Panc1 (cell line): Measurements from ENCODE around the gene PAK1. TPM values are rescaled to one million over a fixed set of nuclear protein-coding genes. Genes with fewer than 3 reads are reported as not detected.
"Not testable (repeated sequence)": the region's sequence is repeated elsewhere in the genome, so short reads cannot be mapped to it uniquely, and the experiment has no call there.

Experiments
- ATAC-seq: fragments of 200-7000 bp; cut with Tn5 transposase; 2 replicates; pipeline ENCODE4 v1.9.1; 2020; ENCODE audit warnings: mild to moderate bottlenecking, moderate library complexity
- BruUV-seq: library from RNA; stranded (reverse); fragments of 400-500 nt; replicated peaks from 2 replicates; lab custom pipeline; 2021; lab: Mats Ljungman, UMichigan
- CTCF ChIA-PET: fragments of 300-600 bp; sonication (Branson Sonifier 250); formaldehyde crosslinking; loops from one replicate; lab custom pipeline; 2022; ENCODE audit warnings: antibody characterized with exemption; lab: Charles Lee
- POLR2A ChIA-PET: fragments of 300-600 bp; sonication (Branson Sonifier 250); formaldehyde crosslinking; loops from one replicate; lab custom pipeline; 2022; ENCODE audit warnings: antibody characterized with exemption; lab: Charles Lee
- DNase-seq: peaks from one replicate; pipeline ENCODE4 v3.0.0-alpha.2; 2010; ENCODE audit warnings: low read depth, low spot score
- H3K27ac ChIP-seq: 2 replicates; pipeline ENCODE4 v1.5.1; 2011; ENCODE audit warnings: mild to moderate bottlenecking, low read length, inconsistent platforms
- H3K27me3 ChIP-seq: fragments of 200-500 bp; sonication (Bioruptor generic); 2 replicates; pipeline ENCODE4 v1.6.0; 2014; ENCODE audit warnings: low read length, inconsistent platforms; ENCODE audit not compliant: control insufficient read depth, insufficient read depth
- H3K36me3 ChIP-seq: fragments of 200-500 bp; sonication (Bioruptor generic); 2 replicates; pipeline ENCODE4 v1.5.1; 2014; ENCODE audit warnings: inconsistent platforms, mild to moderate bottlenecking, low read length, moderate library complexity; ENCODE audit not compliant: control insufficient read depth, insufficient read depth
- H3K4me1 ChIP-seq: 2 replicates; pipeline ENCODE4 v1.5.1; 2011; ENCODE audit warnings: inconsistent platforms, mild to moderate bottlenecking, low read length, moderate library complexity; ENCODE audit not compliant: control insufficient read depth, insufficient read depth
- H3K4me3 ChIP-seq, 2 experiments: 2 replicates each; pipeline ENCODE4 v1.5.1; 2011 to 2012; ENCODE audit warnings: low read depth in 2 of 2, low read length in 2 of 2, mild to moderate bottlenecking in 2 of 2, inconsistent platforms in 1 of 2, moderate library complexity in 1 of 2
- H3K9me3 ChIP-seq: fragments of 200-500 bp; sonication (Bioruptor generic); 2 replicates; pipeline ENCODE4 v1.5.1; 2014; ENCODE audit warnings: low read depth, mild to moderate bottlenecking, inconsistent platforms, low read length, moderate library complexity; ENCODE audit not compliant: control insufficient read depth, insufficient read depth
- POLR2AphosphoS5 ChIP-seq: IDR thresholded peaks from 2 replicates; pipeline ENCODE4 v1.6.1; 2012; ENCODE audit warnings: mild to moderate bottlenecking, low read depth, low read length, moderate library complexity
- SIN3A ChIP-seq: IDR thresholded peaks from 2 replicates; pipeline ENCODE4 v1.6.1; 2012; ENCODE audit warnings: low read depth, mild to moderate bottlenecking, low read length, moderate library complexity, borderline replicate concordance; ENCODE audit not compliant: insufficient read depth
- TCF7L2 ChIP-seq: IDR thresholded peaks from 2 replicates; pipeline ENCODE4 v1.6.1; 2011; ENCODE audit warnings: mild to moderate bottlenecking, low read depth, low read length, inconsistent platforms
- in situ Hi-C: cut with HindIII; loops from 2 replicates; pipeline ENCODE4 v1.10.0; 2016; ENCODE audit warnings: low sequenced_read_pairs, low pct_unique_long_range_greater_than_20kb
- intact Hi-C: fragments of 100-400 bp; cut with micrococcal nuclease; formaldehyde crosslinking; loops from one replicate; pipeline ENCODE4 v1.10.0; 2022; ENCODE audit not compliant: unreplicated experiment
- total RNA-seq: library from RNA; stranded (reverse); gene quantifications from one replicate; pipeline ENCODE4 v1.2.1, GENCODE V29; 2021; ENCODE audit not compliant: unreplicated experiment
- TF ChIP-seq, protein P1 (sequence below), 2 experiments: IDR thresholded peaks; 2 replicates each; pipeline ENCODE4 v1.6.1; 2011 to 2012; ENCODE audit warnings: low read depth in 2 of 2, control low read depth in 1 of 2, low read length in 1 of 2, mild to moderate bottlenecking in 1 of 2, moderate library complexity in 1 of 2; ENCODE audit not compliant: insufficient read depth in 1 of 2
- TF ChIP-seq, protein P2 (sequence below): fragments of 450-650 bp; IDR thresholded peaks from 2 replicates; pipeline ENCODE4 v1.5.1; 2017; ENCODE audit warnings: mild to moderate bottlenecking

The PAK1 gene
- total RNA-seq, 1 experiment from 2014 or later = 38.2 TPM

DNA sequence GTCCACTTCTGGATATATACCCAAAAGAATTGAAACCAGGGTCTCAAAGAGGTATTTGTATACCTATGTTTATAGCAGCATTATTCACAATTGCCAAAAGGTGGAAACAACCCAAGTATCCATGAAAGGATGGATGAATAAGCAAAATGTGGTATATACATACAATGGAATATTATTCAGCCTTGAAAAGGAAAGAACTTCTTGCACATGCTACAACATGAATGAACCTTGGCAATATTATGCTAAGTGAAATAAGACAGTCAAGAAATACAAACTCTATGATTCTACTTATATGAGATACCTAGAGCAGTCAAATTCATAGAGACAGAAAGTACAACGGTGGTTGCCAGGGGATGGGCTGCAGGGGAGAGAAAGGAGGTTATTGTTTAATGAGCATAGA is 21.6 kb upstream of the PAK1 start:
- H3K27me3 ChIP-seq = no peaks in the 10 kb centered on the region; the same call in 1 of the 2 replicates
- intact Hi-C loops (no loop called here), in situ Hi-C loops (no loop called here)
- CTCF ChIA-PET = no interaction called here
- TF ChIP-seq SIN3A = no peak
- TF ChIP-seq, protein P1, sequence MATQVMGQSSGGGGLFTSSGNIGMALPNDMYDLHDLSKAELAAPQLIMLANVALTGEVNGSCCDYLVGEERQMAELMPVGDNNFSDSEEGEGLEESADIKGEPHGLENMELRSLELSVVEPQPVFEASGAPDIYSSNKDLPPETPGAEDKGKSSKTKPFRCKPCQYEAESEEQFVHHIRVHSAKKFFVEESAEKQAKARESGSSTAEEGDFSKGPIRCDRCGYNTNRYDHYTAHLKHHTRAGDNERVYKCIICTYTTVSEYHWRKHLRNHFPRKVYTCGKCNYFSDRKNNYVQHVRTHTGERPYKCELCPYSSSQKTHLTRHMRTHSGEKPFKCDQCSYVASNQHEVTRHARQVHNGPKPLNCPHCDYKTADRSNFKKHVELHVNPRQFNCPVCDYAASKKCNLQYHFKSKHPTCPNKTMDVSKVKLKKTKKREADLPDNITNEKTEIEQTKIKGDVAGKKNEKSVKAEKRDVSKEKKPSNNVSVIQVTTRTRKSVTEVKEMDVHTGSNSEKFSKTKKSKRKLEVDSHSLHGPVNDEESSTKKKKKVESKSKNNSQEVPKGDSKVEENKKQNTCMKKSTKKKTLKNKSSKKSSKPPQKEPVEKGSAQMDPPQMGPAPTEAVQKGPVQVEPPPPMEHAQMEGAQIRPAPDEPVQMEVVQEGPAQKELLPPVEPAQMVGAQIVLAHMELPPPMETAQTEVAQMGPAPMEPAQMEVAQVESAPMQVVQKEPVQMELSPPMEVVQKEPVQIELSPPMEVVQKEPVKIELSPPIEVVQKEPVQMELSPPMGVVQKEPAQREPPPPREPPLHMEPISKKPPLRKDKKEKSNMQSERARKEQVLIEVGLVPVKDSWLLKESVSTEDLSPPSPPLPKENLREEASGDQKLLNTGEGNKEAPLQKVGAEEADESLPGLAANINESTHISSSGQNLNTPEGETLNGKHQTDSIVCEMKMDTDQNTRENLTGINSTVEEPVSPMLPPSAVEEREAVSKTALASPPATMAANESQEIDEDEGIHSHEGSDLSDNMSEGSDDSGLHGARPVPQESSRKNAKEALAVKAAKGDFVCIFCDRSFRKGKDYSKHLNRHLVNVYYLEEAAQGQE (IDR thresholded peaks at IDR 0.05; ENCODE audit: insufficient read depth in 1 of 2, low read depth in 2 of 2, low read length in 1 of 2) = no peak
- no peak for TF ChIP-seq TCF7L2
- TF ChIP-seq POLR2AphosphoS5 = no peak
- TF ChIP-seq, protein P2, sequence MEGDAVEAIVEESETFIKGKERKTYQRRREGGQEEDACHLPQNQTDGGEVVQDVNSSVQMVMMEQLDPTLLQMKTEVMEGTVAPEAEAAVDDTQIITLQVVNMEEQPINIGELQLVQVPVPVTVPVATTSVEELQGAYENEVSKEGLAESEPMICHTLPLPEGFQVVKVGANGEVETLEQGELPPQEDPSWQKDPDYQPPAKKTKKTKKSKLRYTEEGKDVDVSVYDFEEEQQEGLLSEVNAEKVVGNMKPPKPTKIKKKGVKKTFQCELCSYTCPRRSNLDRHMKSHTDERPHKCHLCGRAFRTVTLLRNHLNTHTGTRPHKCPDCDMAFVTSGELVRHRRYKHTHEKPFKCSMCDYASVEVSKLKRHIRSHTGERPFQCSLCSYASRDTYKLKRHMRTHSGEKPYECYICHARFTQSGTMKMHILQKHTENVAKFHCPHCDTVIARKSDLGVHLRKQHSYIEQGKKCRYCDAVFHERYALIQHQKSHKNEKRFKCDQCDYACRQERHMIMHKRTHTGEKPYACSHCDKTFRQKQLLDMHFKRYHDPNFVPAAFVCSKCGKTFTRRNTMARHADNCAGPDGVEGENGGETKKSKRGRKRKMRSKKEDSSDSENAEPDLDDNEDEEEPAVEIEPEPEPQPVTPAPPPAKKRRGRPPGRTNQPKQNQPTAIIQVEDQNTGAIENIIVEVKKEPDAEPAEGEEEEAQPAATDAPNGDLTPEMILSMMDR = no peak
- H3K4me3 ChIP-seq = no peak overlapping the region
- H3K27ac ChIP-seq = no peak overlapping the region
- H3K9me3 ChIP-seq = no peaks in the 10 kb centered on the region
- no TSS peak for BruUV-seq
- ATAC-seq = no peak
- H3K4me1 ChIP-seq = no peaks in the 10 kb centered on the region
- POLR2A ChIA-PET = no interaction called here
- DNase-seq = no peak
- no peaks in the 10 kb centered on the region for H3K36me3 ChIP-seq

DNA sequence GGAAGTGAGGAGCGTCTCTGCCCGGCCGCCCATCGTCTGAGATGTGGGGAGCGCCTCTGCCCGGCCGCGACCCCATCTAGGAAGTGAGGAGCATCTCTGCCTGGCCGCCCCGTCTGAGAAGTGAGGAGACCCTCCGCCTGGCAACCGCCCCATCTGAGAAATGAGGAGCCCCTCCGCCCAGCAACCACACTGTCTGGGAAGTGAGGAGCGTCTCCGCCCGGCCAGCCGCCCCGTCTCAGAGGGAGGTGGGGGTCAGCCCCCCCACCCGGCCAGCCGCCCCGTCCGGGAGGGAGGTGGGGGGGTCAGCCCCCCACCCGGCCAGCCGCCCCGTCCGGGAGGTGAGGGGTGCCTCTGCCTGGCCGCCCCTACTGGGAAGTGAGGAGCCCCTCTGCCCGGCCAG is 16.1 kb upstream of the PAK1 start:
- H3K4me3 ChIP-seq, H3K36me3 ChIP-seq, H3K27ac ChIP-seq, H3K27me3 ChIP-seq, H3K9me3 ChIP-seq, POLR2A ChIA-PET, CTCF ChIA-PET, ATAC-seq, DNase-seq, H3K4me1 ChIP-seq, in situ Hi-C loops, BruUV-seq, intact Hi-C loops: not testable (repeated sequence)

DNA sequence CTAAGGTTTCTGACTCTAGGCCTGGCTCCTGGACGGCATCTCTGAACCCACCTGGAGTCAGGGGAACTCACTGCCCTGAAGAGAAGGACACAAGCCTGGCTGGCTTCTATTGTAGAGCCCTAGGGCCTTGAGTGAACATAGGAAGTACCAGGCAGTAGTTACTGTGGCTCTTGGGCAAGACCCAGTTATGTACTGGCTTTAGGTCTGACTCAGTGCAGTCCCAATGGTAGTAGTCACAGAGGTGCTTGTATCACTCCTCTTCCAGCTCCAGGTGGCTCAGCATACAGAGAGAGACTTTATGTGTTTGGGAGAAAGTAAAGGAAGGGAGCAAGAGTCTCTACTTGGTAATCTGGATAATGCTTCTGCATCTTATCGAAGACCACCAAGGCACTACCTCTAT is 13.9 kb upstream of the PAK1 start:
- ChIA-PET POLR2A (no interaction called here), CTCF (no interaction called here)
- TF ChIP-seq TCF7L2 (no peak), SIN3A (no peak)
- no peak overlapping the region for H3K27ac ChIP-seq
- BruUV-seq = no TSS peak
- no peaks in the 10 kb centered on the region for H3K4me1 ChIP-seq
- peaks cover 3% of the 10 kb centered on the region; the same call in 1 of the 2 replicates for H3K27me3 ChIP-seq
- H3K4me3 ChIP-seq = no peak overlapping the region
- ATAC-seq (no peak), DNase-seq (no peak)
- intact Hi-C loops (no loop called here), in situ Hi-C loops (no loop called here)
- H3K36me3 ChIP-seq = no peaks in the 10 kb centered on the region
- H3K9me3 ChIP-seq = no peaks in the 10 kb centered on the region
